ENCODE results near the gene DTNB. TPM values are rescaled to one million over a fixed set of nuclear protein-coding genes. Genes with fewer than 3 reads are reported as not detected.

The DTNB gene
- total and polyA plus RNA-seq, 2 of the 4 experiments (the other 2 are of a cell fraction): 3.8 to 5.3 TPM

DNA sequence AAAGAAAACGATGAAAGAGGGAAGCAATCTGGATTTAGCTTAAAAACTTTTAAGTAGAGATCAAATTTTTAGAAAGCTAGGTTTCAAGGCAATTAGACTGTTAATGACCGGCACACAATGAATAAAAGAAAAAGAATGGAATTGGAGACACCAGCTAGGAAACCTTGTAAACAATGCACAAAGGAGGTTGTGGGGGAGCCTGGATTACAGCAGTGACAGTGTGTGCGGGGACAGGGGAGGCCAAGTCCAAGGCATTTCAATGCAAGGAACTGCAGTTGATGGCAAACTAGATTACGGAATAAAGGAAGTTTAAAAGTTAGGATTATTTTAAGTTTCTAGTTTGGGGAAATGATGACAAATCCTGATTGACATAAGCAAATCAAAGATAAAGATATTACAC, 74.5 kb downstream of the DTNB start:
- Histone ChIP-seq H2AFZ (replicated peaks; ENCODE audit: low read length, poor library complexity) (no peak overlapping the region), H3K27ac (ENCODE audit: insufficient read depth, low read length) (no peak overlapping the region), H3K9ac (ENCODE audit: low read depth, low read length) (no peak overlapping the region), H3K4ac (ENCODE audit: low read depth, low read length) (no peak overlapping the region), H3K4me1 (ENCODE audit: control insufficient read depth, insufficient read depth, low read length) (peaks cover 4% of the 10 kb centered on the region; the same call in 1 of the 2 replicates), H4K8ac (ENCODE audit: low read depth in 2 of 2, low read length in 2 of 2) (no peak overlapping the region), H3K23ac (ENCODE audit: low read depth, low read length) (no peak overlapping the region), H2AK9ac (replicated peaks; ENCODE audit: low read depth, low read length, poor library complexity) (no peak overlapping the region), H3K9me3 (ENCODE audit: control insufficient read depth, insufficient read depth, low read length) (no peaks in the 10 kb centered on the region), H3K9me1 (ENCODE audit: insufficient read depth, low read length) (peaks cover 3% of the 10 kb centered on the region; the same call in 1 of the 2 replicates), H3K27me3 (ENCODE audit: control insufficient read depth, insufficient read depth, low read length) (no peaks in the 10 kb centered on the region), H3K18ac (ENCODE audit: low read depth, low read length) (no peak overlapping the region), H2BK15ac (ENCODE audit: low read depth, low read length) (no peak overlapping the region), H2BK5ac (ENCODE audit: low read depth, low read length, poor library complexity, severe bottlenecking) (no peak overlapping the region), H3K79me1 (ENCODE audit: low read depth in 1 of 2, low read length in 2 of 2) (no peaks in the 10 kb centered on the region), H3K4me3 (ENCODE audit: insufficient read depth, low read depth, low read length) (no peak overlapping the region), H4K20me1 (ENCODE audit: insufficient read depth, low read length) (no peaks in the 10 kb centered on the region), H2BK120ac (ENCODE audit: low read depth, low read length) (no peak overlapping the region), H2AK5ac (ENCODE audit: low read depth, low read length) (no peak overlapping the region), H3K56ac (ENCODE audit: extremely low read depth, insufficient read depth, low read length) (no peak overlapping the region), H3K36me3 (ENCODE audit: control insufficient read depth, insufficient read depth, low read length) (no peaks in the 10 kb centered on the region), H2BK20ac (ENCODE audit: low read depth, low read length) (no peak overlapping the region), H4K91ac (ENCODE audit: insufficient read depth, low read depth, low read length) (no peak overlapping the region), H4K5ac (ENCODE audit: low read depth, low read length) (no peak overlapping the region), H3K4me2 (ENCODE audit: low read depth, low read length) (no peak overlapping the region), H3K14ac (replicated peaks; ENCODE audit: low read depth, low read length) (no peak overlapping the region)
- intact Hi-C loops (cut with micrococcal nuclease): no loop called here
- no peak for TF ChIP-seq MAZ (IDR thresholded peaks at IDR 0.05; ENCODE audit: borderline replicate concordance, low read depth, low read length)
- dilution Hi-C loops (cut with HindIII; ENCODE audit: low sequenced_read_pairs, unreplicated experiment): no loop called here
- BruUV-seq (replicated peaks): no TSS peak
- no peak for ATAC-seq (ENCODE audit: low read depth)
- ChIA-PET CTCF (interaction anchor here (1.2 kb wide), 1 partner anchor 66 kb away, joined by 3 read pairs; no protein-coding TSS in a partner anchor), POLR2A (ENCODE audit: unreplicated experiment) (no interaction called here)
- DNase-seq: no peak
- in situ Hi-C loops (cut with MboI; ENCODE audit: low sequenced_read_pairs): no loop called here
- WGBS, 2 experiments (ENCODE audit: extremely low coverage in 2 of 2, insufficient read length in 1 of 2): 100% methylated on average over 1 of the region's 4 CpGs; no CpG with 5 or more reads in 1 of the 2 experiments
